Activated T-helper 1 cell treated with anti-CD3 and anti-CD28 coated beads, Interleukin-12 subunit alpha, Interleukin-12 subunit beta, Interleukin-2, Interleukin-4 antibody, amounts not matched to agents 30 ng/mL and 10 ng/mL and 1 ng/mL, durations not matched to agents 14 hours and 24 hours and 36 hours (primary cell): Measurements from ENCODE around the gene INPP5J. TPM values are rescaled to one million over a fixed set of nuclear protein-coding genes. Genes with fewer than 3 reads are reported as not detected.

Source experiments
- DNase-seq: peaks from one replicate; pipeline ENCODE4 v3.0.0; 2021; ENCODE audit warnings: low spot score
- H3K27ac Mint-ChIP-seq: one replicate; pipeline ENCODE4 v1.8.0; 2021; ENCODE audit warnings: mild to moderate bottlenecking, mixed read lengths
- H3K27me3 Mint-ChIP-seq: one replicate; pipeline ENCODE4 v1.8.0; 2022; ENCODE audit warnings: mild to moderate bottlenecking, moderate library complexity, mixed read lengths; ENCODE audit not compliant: insufficient read depth
- H3K36me3 Mint-ChIP-seq: one replicate; pipeline ENCODE4 v1.8.0; 2021; ENCODE audit warnings: low read depth, mixed read lengths
- H3K4me1 Mint-ChIP-seq: one replicate; pipeline ENCODE4 v1.8.0; 2021; ENCODE audit warnings: low read depth, mixed read lengths
- H3K4me3 Mint-ChIP-seq: one replicate; pipeline ENCODE4 v1.8.0; 2021; ENCODE audit warnings: mild to moderate bottlenecking, moderate library complexity, mixed read lengths
- H3K9me3 Mint-ChIP-seq: one replicate; pipeline ENCODE4 v1.8.0; 2021; ENCODE audit warnings: mixed read lengths
- intact Hi-C: fragments of 100-400 bp; cut with micrococcal nuclease; formaldehyde crosslinking; loops from one replicate; pipeline ENCODE4 v1.15.1; 2024
- total RNA-seq: library from RNA; stranded (reverse); gene quantifications from 2 replicates; pipeline ENCODE4 v1.2.3, GENCODE V29; 2022

INPP5J gene
- total RNA-seq, 1 donor from 2014 or later = not detected

- Mint-ChIP-seq H3K4me3 (no peak overlapping the region), H3K27ac (no peak overlapping the region), H3K27me3 (peaks cover 3% of the 10 kb centered on the region), H3K4me1 (no peaks in the 10 kb centered on the region), H3K9me3 (no peaks in the 10 kb centered on the region), H3K36me3 (no peaks in the 10 kb centered on the region)
- no peak for DNase-seq
- intact Hi-C loops = no loop called here
Measured at GRCh38 chr22:31126128-31126868, 3.5 kb downstream of the INPP5J start.

DNA sequence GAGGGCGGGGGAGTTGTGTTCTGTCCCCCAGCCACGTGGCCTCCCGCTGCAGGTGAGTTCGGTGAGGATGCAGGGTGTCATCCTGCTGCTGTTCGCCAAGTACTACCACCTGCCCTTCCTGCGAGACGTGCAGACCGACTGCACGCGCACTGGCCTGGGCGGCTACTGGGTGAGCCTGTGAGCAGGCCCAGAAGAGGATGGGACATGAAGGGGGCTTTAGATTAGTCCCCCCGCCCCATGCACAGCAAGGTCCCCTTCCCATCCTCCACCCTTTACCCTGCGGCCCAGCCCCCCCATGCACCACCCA lies 4.1 kb downstream of the INPP5J start:
- H3K4me1 Mint-ChIP-seq = no peaks in the 10 kb centered on the region
- H3K36me3 Mint-ChIP-seq = no peaks in the 10 kb centered on the region
- H3K4me3 Mint-ChIP-seq = no peak overlapping the region
- H3K27me3 Mint-ChIP-seq = peaks cover 3% of the 10 kb centered on the region
- DNase-seq = no peak
- intact Hi-C loops = no loop called here
- no peak overlapping the region for H3K27ac Mint-ChIP-seq
- H3K9me3 Mint-ChIP-seq = no peaks in the 10 kb centered on the region

DNA sequence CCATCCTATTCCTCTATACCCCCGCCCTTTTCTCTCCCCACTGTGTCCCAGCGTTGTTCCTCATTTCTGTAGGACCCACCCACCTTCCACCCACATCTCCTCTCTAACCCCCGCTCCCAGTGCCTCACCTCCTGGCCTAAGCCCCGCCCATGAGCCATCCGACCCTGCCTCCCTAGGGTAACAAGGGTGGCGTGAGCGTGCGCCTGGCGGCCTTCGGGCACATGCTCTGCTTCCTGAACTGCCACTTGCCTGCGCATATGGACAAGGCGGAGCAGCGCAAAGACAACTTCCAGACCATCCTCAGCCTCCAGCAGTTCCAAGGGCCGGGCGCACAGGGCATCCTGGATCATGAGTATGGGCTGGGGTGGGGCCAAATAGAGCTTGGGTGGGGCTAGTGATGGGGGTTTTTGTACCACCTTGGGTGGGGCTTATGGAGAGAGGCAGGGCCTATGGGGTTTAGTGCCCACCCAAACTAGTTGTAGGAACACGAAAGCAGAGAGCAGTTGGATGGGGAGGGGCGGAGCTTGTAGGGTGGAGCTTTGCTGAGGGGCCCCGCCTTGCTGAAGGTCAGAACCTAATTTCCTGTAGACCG lies 4.5 kb downstream of the INPP5J start:
- intact Hi-C loops = no loop called here
- DNase-seq = no peak
- no peaks in the 10 kb centered on the region for H3K9me3 Mint-ChIP-seq
- no peak overlapping the region for H3K4me3 Mint-ChIP-seq
- H3K4me1 Mint-ChIP-seq = no peaks in the 10 kb centered on the region
- H3K27me3 Mint-ChIP-seq = peaks cover 1% of the 10 kb centered on the region
- H3K27ac Mint-ChIP-seq = no peak overlapping the region
- no peaks in the 10 kb centered on the region for H3K36me3 Mint-ChIP-seq

- Mint-ChIP-seq H3K27ac (no peak overlapping the region), H3K36me3 (no peaks in the 10 kb centered on the region), H3K9me3 (no peaks in the 10 kb centered on the region), H3K4me3 (no peak overlapping the region), H3K4me1 (no peaks in the 10 kb centered on the region), H3K27me3 (peaks cover 1% of the 10 kb centered on the region)
- DNase-seq = no peak
- intact Hi-C loops = no loop called here
Measured at GRCh38 chr22:31128156-31128555, 5.4 kb downstream of the INPP5J start.

DNA sequence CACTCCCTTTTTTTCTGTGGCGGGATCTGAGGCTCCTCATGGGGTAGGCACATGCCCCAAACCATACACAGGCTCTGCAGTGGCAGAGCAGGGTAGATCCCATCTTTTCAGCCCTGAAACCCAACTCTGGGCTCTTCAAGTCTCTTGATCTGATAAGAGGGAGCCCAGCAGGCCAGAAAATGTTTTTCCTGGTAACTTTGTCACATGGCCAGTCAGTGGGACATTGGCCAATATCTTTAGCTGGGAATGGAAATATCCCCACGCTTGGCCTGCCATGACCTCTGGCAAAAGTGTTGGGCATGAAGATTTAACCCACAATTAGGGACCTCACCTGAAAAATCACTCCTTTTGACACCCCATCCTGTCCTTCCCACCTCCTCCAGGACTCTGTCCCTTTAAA lies 8.1 kb downstream of the INPP5J start:
- no peak for DNase-seq
- intact Hi-C loops = no loop called here
- Mint-ChIP-seq H3K4me1 (no peaks in the 10 kb centered on the region), H3K27me3 (peaks cover 1% of the 10 kb centered on the region), H3K27ac (no peak overlapping the region), H3K36me3 (no peaks in the 10 kb centered on the region), H3K4me3 (no peak overlapping the region), H3K9me3 (no peaks in the 10 kb centered on the region)

DNA sequence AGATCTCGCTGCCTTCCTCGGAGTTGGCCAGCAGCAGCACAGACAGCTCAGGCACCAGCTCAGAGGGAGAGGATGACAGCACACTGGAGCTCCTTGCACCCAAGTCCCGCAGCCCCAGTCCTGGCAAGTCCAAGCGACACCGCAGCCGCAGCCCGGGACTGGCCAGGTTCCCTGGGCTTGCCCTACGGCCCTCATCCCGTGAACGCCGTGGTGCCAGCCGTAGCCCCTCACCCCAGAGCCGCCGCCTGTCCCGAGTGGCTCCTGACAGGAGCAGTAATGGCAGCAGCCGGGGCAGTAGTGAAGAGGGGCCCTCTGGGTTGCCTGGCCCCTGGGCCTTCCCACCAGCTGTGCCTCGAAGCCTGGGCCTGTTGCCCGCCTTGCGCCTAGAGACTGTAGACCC lies 11.1 kb downstream of the INPP5J start:
- intact Hi-C loops = no loop called here
- Mint-ChIP-seq H3K9me3 (no peaks in the 10 kb centered on the region), H3K4me1 (no peaks in the 10 kb centered on the region), H3K4me3 (no peak overlapping the region), H3K27ac (no peak overlapping the region), H3K27me3 (no peaks in the 10 kb centered on the region), H3K36me3 (no peaks in the 10 kb centered on the region)
- DNase-seq = no peak

- DNase-seq = no peak
- Mint-ChIP-seq H3K36me3 (no peaks in the 10 kb centered on the region), H3K27me3 (no peaks in the 10 kb centered on the region), H3K27ac (no peak overlapping the region), H3K4me3 (no peak overlapping the region), H3K4me1 (no peaks in the 10 kb centered on the region), H3K9me3 (no peaks in the 10 kb centered on the region)
- intact Hi-C loops = no loop called here
Measured at GRCh38 chr22:31134688-31135087, 11.9 kb downstream of the INPP5J start.

DNA sequence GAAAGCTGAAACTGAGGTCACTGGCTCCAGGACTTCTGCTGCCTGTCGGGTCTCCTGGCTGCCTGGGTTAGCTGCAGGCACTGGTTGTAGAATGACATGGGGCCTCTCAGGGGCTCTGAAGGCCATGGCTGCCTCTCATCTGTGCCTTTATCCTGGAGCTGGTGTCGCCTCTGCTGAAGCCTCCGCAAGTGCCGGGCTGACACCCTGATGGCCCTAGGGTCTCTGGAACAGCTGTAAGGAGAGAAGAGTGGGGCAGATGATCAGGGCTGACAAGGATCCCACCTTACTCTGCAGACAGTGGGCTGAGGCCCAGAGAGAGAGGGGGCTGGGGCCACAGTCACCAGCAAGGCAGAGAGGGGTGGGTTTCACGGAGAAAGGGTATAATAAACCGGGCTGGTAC lies 12.9 kb downstream of the INPP5J start:
- Mint-ChIP-seq H3K27ac (no peak overlapping the region), H3K27me3 (no peaks in the 10 kb centered on the region), H3K4me1 (no peaks in the 10 kb centered on the region), H3K9me3 (no peaks in the 10 kb centered on the region), H3K36me3 (no peaks in the 10 kb centered on the region), H3K4me3 (no peak overlapping the region)
- intact Hi-C loops = no loop called here
- no peak for DNase-seq

DNA sequence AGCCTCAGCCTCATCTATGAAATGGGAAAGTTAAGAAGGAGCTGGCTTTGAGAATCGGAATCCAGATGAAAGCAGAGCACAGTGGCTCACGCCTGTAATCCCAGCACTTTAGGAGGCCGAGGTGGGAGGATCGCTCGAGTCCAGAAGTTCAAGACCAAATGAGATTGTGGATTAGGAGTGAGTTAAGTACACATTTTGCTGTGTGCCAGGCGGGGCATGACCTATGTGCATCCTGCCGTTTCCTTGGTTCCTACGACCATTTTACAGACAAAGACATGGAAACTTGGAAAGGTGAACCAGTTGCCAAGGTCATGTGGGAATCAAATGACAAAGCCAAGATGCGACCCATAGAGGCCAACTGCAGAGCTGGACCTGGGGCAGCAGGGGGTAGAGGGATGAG lies 13.4 kb downstream of the INPP5J start:
- no peak for DNase-seq
- Mint-ChIP-seq H3K27ac (no peak overlapping the region), H3K27me3 (no peaks in the 10 kb centered on the region), H3K4me3 (no peak overlapping the region), H3K9me3 (no peaks in the 10 kb centered on the region), H3K36me3 (no peaks in the 10 kb centered on the region), H3K4me1 (no peaks in the 10 kb centered on the region)
- intact Hi-C loops = no loop called here

DNA sequence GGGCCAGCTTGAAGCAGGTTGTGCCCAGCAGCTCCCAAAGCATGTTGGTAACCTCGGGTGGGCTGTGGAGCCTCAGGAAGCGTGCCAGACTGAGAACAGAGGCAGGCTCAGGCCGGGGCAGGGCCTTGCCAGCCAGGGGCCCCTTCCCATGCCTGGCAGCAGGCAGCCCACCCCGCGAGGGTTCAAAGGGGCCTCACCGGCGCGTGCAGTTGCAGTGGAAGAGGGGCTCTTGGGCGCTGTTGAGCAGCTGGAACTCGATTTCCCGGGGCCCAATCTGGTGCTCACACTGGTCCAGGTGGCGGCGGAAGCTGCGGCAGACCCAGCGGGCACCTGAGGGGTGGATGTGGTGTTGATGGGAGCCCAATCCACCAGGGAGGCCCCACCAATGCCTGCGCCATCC lies 13.9 kb downstream of the INPP5J start:
- Mint-ChIP-seq H3K27ac (no peak overlapping the region), H3K36me3 (no peaks in the 10 kb centered on the region), H3K27me3 (no peaks in the 10 kb centered on the region), H3K9me3 (no peaks in the 10 kb centered on the region), H3K4me1 (no peaks in the 10 kb centered on the region), H3K4me3 (no peak overlapping the region)
- intact Hi-C loops = no loop called here
- DNase-seq = no peak

DNA sequence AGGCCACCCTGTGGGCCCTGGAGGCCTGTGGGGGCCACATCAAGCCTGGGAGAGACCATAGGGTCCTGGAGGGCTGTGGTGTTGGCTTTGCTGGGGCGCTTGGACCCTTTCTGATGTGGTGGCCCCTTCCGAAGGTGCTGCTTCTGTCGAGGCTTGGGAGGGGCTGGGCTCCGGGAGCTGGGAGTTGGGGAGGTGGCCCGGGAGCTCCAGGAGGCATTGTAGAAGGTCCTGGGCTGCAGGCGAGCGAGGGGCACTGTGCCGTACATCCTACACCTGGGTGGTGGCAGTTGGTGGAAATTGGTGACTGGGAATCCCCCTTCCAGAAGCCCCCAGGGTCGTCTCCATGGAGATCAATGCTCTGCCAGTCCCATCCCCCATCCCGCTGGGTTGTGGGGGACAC lies 15.0 kb downstream of the INPP5J start:
- intact Hi-C loops = no loop called here

GRCh38 chr22:31138126-31138525 lies 15.4 kb downstream of the INPP5J start:
- no peak overlapping the region for H3K27ac Mint-ChIP-seq
- no peak overlapping the region for H3K4me3 Mint-ChIP-seq
- H3K4me1 Mint-ChIP-seq = no peaks in the 10 kb centered on the region
- intact Hi-C loops = no loop called here
- H3K27me3 Mint-ChIP-seq = peaks cover 1% of the 10 kb centered on the region
- H3K36me3 Mint-ChIP-seq = no peaks in the 10 kb centered on the region
- DNase-seq = no peak
- no peaks in the 10 kb centered on the region for H3K9me3 Mint-ChIP-seq

More for the DNA sequence above, 15.0 kb downstream of the INPP5J start:
- H3K4me1 Mint-ChIP-seq = no peaks in the 10 kb centered on the region
- DNase-seq = no peak
- no peaks in the 10 kb centered on the region for H3K9me3 Mint-ChIP-seq
- H3K4me3 Mint-ChIP-seq = no peak overlapping the region
- H3K36me3 Mint-ChIP-seq = no peaks in the 10 kb centered on the region
- H3K27me3 Mint-ChIP-seq = no peaks in the 10 kb centered on the region
- H3K27ac Mint-ChIP-seq = no peak overlapping the region

- peaks cover 5% of the 10 kb centered on the region for H3K4me1 Mint-ChIP-seq
- H3K27ac Mint-ChIP-seq = no peak overlapping the region
- DNase-seq = no peak
- peaks cover 4% of the 10 kb centered on the region for H3K27me3 Mint-ChIP-seq
- no peaks in the 10 kb centered on the region for H3K9me3 Mint-ChIP-seq
- H3K4me3 Mint-ChIP-seq = no peak overlapping the region
- intact Hi-C loops = no loop called here
- no peaks in the 10 kb centered on the region for H3K36me3 Mint-ChIP-seq
Measured at GRCh38 chr22:31139066-31139465, 16.3 kb downstream of the INPP5J start.
